GM12878 (cell line): Measurements from ENCODE around the gene CARD10.

Source experiments
- CHD2 ChIP-seq: IDR thresholded peaks from 2 replicates; pipeline ENCODE4 v1.6.1; 2011; ENCODE audit warnings: low read depth, low read length, improper control_type of control experiment, borderline replicate concordance
- CTCF ChIP-seq, 3 experiments: IDR thresholded peaks in 2 of 3; conservative IDR thresholded peaks in 1 of 3; 2 replicates each; pipeline ENCODE4 v1.5.1; 2011; ENCODE audit warnings: low read depth in 3 of 3, low read length in 3 of 3, mild to moderate bottlenecking in 3 of 3, control low read depth in 2 of 3, moderate library complexity in 2 of 3, inconsistent platforms in 1 of 3, mixed read lengths in 1 of 3; ENCODE audit not compliant: control insufficient read depth in 2 of 3, insufficient read depth in 1 of 3; ENCODE audit errors: extremely low read depth in 1 of 3
- ESRRA ChIP-seq: IDR thresholded peaks from 2 replicates; pipeline ENCODE4 v1.6.1; 2012; ENCODE audit warnings: mild to moderate bottlenecking, low read length, improper control_type of control experiment
- HCFC1 ChIP-seq: fragments of 150-350 bp; IDR thresholded peaks from 2 replicates; pipeline ENCODE4 v1.6.1; 2014; ENCODE audit warnings: low read length
- HDAC6 ChIP-seq: fragments of 200-600 bp; sonication (generic); IDR thresholded peaks from one replicate; pipeline ENCODE4 v1.8.0; 2017; ENCODE audit warnings: antibody characterized with exemption; ENCODE audit not compliant: unreplicated experiment
- MXI1 ChIP-seq: fragments of 150-350 bp; IDR thresholded peaks from 2 replicates; pipeline ENCODE4 v1.6.1; 2011; ENCODE audit warnings: low read depth, mild to moderate bottlenecking, inconsistent platforms, low read length, improper control_type of control experiment
- POLR2A ChIP-seq: IDR thresholded peaks from 2 replicates; pipeline ENCODE4 v1.6.1; 2011; ENCODE audit warnings: low read depth, mild to moderate bottlenecking, low read length
- RCOR1 ChIP-seq: conservative IDR thresholded peaks from 2 replicates; pipeline ENCODE4 v1.6.1; 2012; ENCODE audit warnings: low read depth, low read length, improper control_type of control experiment
- YY1 ChIP-seq: IDR thresholded peaks from 2 replicates; pipeline ENCODE4 v1.6.1; 2011; ENCODE audit warnings: low read depth, mild to moderate bottlenecking, low read length

GRCh38 chr22:37568012-37568411 lies 48.8 kb upstream of the CARD10 start:
- TF ChIP-seq CHD2 (no peak), POLR2A (no peak), CTCF (IDR thresholded peaks at IDR 0.05 in 2 of 3, conservative IDR thresholded peaks at IDR 0.05 in 1 of 3; ENCODE audit: control insufficient read depth in 2 of 3, extremely low read depth in 1 of 3, insufficient read depth in 1 of 3, low read depth in 3 of 3, low read length in 3 of 3) (no peak), MXI1 (no peak), RCOR1 (no peak), ESRRA (no peak), YY1 (no peak), HCFC1 (no peak), HDAC6 (no peak)
